ENCODE results near the gene HDAC7. TPM values are rescaled to one million over a fixed set of nuclear protein-coding genes. Genes with fewer than 3 reads are reported as not detected.

HDAC7 gene
- total and polyA plus RNA-seq, 2 experiments from 2014 or later: 41.3 to 60.1 TPM

GRCh38 chr12:47757364-47757839 is 62.3 kb downstream of the HDAC7 start (continued):
- no peak for TF ChIP-seq ZNF462 (CRISPR knock-in tag; IDR thresholded peaks at IDR 0.05)

- H3K27me3 ChIP-seq (ENCODE audit: insufficient read depth): no peaks in the 10 kb centered on the region
- 0 out of 2 replicates have a peak, but pooled peaks cover 4% of the 10 kb centered on the region for H3F3A ChIP-seq (replicated peaks; ENCODE audit: low read depth)
- H3K4me3 ChIP-seq: no peak overlapping the region
- 0 out of 3 replicates have a peak, but pooled peaks cover 4% of the 10 kb centered on the region for H3K36me3 Mint-ChIP-seq (ENCODE audit: low read depth)
- H3K9me3 Mint-ChIP-seq: no peaks in the 10 kb centered on the region
- no peak overlapping the region for H3K4me2 ChIP-seq
- no peak for TF ChIP-seq ETS1 (IDR thresholded peaks at IDR 0.05)
- no peak for TF ChIP-seq CTCF (conservative IDR thresholded peaks at IDR 0.05; ENCODE audit: low read depth in 2 of 2)
- no peak for TF ChIP-seq NANOG (IDR thresholded peaks at IDR 0.05; ENCODE audit: borderline replicate concordance)
- H3K36me3 ChIP-seq (ENCODE audit: insufficient read depth): no peaks in the 10 kb centered on the region
- H3K4me1 ChIP-seq (ENCODE audit: insufficient read depth): peaks cover 40% of the 10 kb centered on the region
- no peaks in the 10 kb centered on the region for H3K9me2 ChIP-seq (ENCODE audit: insufficient read depth)
- no peaks in the 10 kb centered on the region for H4K20me1 ChIP-seq (replicated peaks; ENCODE audit: insufficient read depth)
- H3K27ac ChIP-seq (ENCODE audit: low read depth): no peak overlapping the region
- no peak overlapping the region for H2AFZ ChIP-seq
- H3K27me3 Mint-ChIP-seq (ENCODE audit: insufficient read depth, low read depth, poor library complexity): peaks cover 2% of the 10 kb centered on the region
- H3K27ac Mint-ChIP-seq: no peak overlapping the region
- H3K4me3 Mint-ChIP-seq: no peak overlapping the region; the same call in 2 of the 3 replicates
- no peak for DNase-seq (ENCODE audit: low spot score)
- peaks cover 69% of the 10 kb centered on the region for H3K4me1 Mint-ChIP-seq
- H3K79me2 ChIP-seq (replicated peaks; ENCODE audit: insufficient read depth): no peaks in the 10 kb centered on the region
- no peak for ATAC-seq
Measured at GRCh38 chr12:47755655-47756562, 63.8 kb downstream of the HDAC7 start.

Measured in GM23338 (cell line).